CD4-positive, alpha-beta memory T cell (primary cell): ENCODE measurements around the gene BDP1. TPM values are rescaled to one million over a fixed set of nuclear protein-coding genes. Genes with fewer than 3 reads are reported as not detected.

Experiments
- CTCF ChIA-PET: fragments of 350-600 bp; sonication (Branson Sonifier 250); formaldehyde crosslinking; loops from one replicate; lab custom pipeline; 2021; ENCODE audit warnings: inconsistent platforms; ENCODE audit not compliant: partially characterized antibody; lab: Charles Lee
- POLR2A ChIA-PET: fragments of 350-600 bp; sonication (Branson Sonifier 250); formaldehyde crosslinking; loops from one replicate; lab custom pipeline; 2021; ENCODE audit not compliant: partially characterized antibody; lab: Charles Lee
- DNase-seq, 5 donors: peaks; one replicate each; pipeline versions ENCODE4 v3.0.0 to v3.0.0-alpha.2; 2020 to 2022; ENCODE audit warnings: mixed read lengths in 1 of 5
- H3K27ac ChIP-seq: one replicate; pipeline ENCODE4 v1.7.0; 2013; ENCODE audit warnings: low read depth, low read length
- H3K27me3 ChIP-seq: 2 replicates; pipeline ENCODE4 v1.7.0; 2013; ENCODE audit warnings: mild to moderate bottlenecking, low read length, moderate library complexity; ENCODE audit not compliant: insufficient read depth
- H3K36me3 ChIP-seq: 2 replicates; pipeline ENCODE4 v1.7.0; 2013; ENCODE audit warnings: mild to moderate bottlenecking, low read length, moderate library complexity; ENCODE audit not compliant: insufficient read depth
- H3K4me1 ChIP-seq: 2 replicates; pipeline ENCODE4 v1.7.0; 2013; ENCODE audit warnings: mild to moderate bottlenecking, low read length, moderate library complexity; ENCODE audit not compliant: insufficient read depth
- H3K4me3 ChIP-seq, 2 donors: one replicate each; pipeline ENCODE4 v1.7.0; 2013; ENCODE audit warnings: low read length in 2 of 2, mild to moderate bottlenecking in 1 of 2
- H3K9me3 ChIP-seq, 2 donors: one replicate each; pipeline ENCODE4 v1.7.0; 2013; ENCODE audit warnings: low read length in 2 of 2, control low read depth in 1 of 2; ENCODE audit not compliant: control insufficient read depth in 1 of 2
- H3K27ac Mint-ChIP-seq, 7 donors: one replicate each; pipeline ENCODE4 v1.8.0; 2020 to 2021; ENCODE audit warnings: mixed read lengths in 7 of 7, mild to moderate bottlenecking in 6 of 7, inconsistent platforms in 3 of 7, moderate library complexity in 3 of 7
- H3K27me3 Mint-ChIP-seq, 2 donors: one replicate each; pipeline ENCODE4 v1.8.0; 2020 to 2021; ENCODE audit warnings: mixed read lengths in 2 of 2
- H3K36me3 Mint-ChIP-seq, 2 donors: one replicate each; pipeline ENCODE4 v1.8.0; 2020 to 2021; ENCODE audit warnings: mixed read lengths in 2 of 2, inconsistent platforms in 1 of 2, mild to moderate bottlenecking in 1 of 2
- H3K4me1 Mint-ChIP-seq, 4 donors: one replicate each; pipeline ENCODE4 v1.8.0; 2020 to 2021; ENCODE audit warnings: mixed read lengths in 4 of 4, mild to moderate bottlenecking in 1 of 4
- H3K4me3 Mint-ChIP-seq, 8 donors: one replicate each; pipeline ENCODE4 v1.8.0; 2020 to 2021; ENCODE audit warnings: mixed read lengths in 8 of 8, mild to moderate bottlenecking in 7 of 8, moderate library complexity in 6 of 8, inconsistent platforms in 3 of 8
- H3K9me3 Mint-ChIP-seq, 8 donors: one replicate each; pipeline ENCODE4 v1.8.0; 2020 to 2021; ENCODE audit warnings: mixed read lengths in 8 of 8, mild to moderate bottlenecking in 5 of 8, inconsistent platforms in 3 of 8, moderate library complexity in 1 of 8
- intact Hi-C: fragments of 100-400 bp; cut with micrococcal nuclease; formaldehyde crosslinking; loops from one replicate; pipeline ENCODE4 v1.15.1; 2023
- polyA plus RNA-seq, 2 donors: library from polyadenylated mRNA; unstranded; fragments of 300-500 nt; fragmentation: Illumina TruSeq; gene quantifications; one replicate each; pipeline ENCODE4 v1.2.3, GENCODE V29; 2021
- total RNA-seq, 2 experiments: library from RNA; stranded (reverse); gene quantifications; one replicate each; pipeline ENCODE4 v1.2.3, GENCODE V29; 2021

The BDP1 gene
- total and polyA plus RNA-seq, 4 experiments from 2014 or later, result 3.8 to 47.9 (median 32.1) TPM

GRCh38 chr5:71586052-71586940, 130.8 kb downstream of the BDP1 start:
- Histone ChIP-seq H3K27me3 (no peaks in the 10 kb centered on the region), H3K36me3 (no peaks in the 10 kb centered on the region), H3K4me1 (peaks cover 43% of the 10 kb centered on the region), H3K4me3 (peak overlapping the region; percentile 68 to 83), H3K9me3 (no peaks in the 10 kb centered on the region), H3K27ac (peak overlapping the region; percentile 87)
- POLR2A ChIA-PET, result interaction anchor here (0.9 to 3.0 kb wide), 7 partner anchors 11 to 131 kb away, joined by 3 to 52 read pairs (median 5); partner anchors contain the start of gene BDP1
- intact Hi-C loops, result loop anchor here (5.0 kb wide), 3 partner anchors 34 to 736 kb away; partner anchors contain the start of genes BDP1, MRPS27 and PTCD2
- peak overlapping the region; percentile 90 to 100 (median 99) for H3K27ac Mint-ChIP-seq
- CTCF ChIA-PET, result interaction anchor here (1.8 to 3.4 kb wide), 2 partner anchors 14 to 17 kb away, joined by 4 to 32 read pairs; no protein-coding TSS in a partner anchor
- H3K36me3 Mint-ChIP-seq, result peaks cover 0 to 6% of the 10 kb centered on the region in 2 donors
- peaks cover 29 to 48% (median 40%) of the 10 kb centered on the region in 4 donors for H3K4me1 Mint-ChIP-seq
- no peak for DNase-seq
- peak overlapping the region; percentile 90 to 100 (median 98) for H3K4me3 Mint-ChIP-seq
- H3K9me3 Mint-ChIP-seq, result no peaks in the 10 kb centered on the region
- H3K27me3 Mint-ChIP-seq, result no peaks in the 10 kb centered on the region

- ChIA-PET POLR2A (interaction anchor here (0.9 to 3.0 kb wide), 7 partner anchors 10 to 132 kb away, joined by 3 to 52 read pairs (median 5); partner anchors contain the start of gene BDP1), CTCF (interaction anchor here (0.7 to 3.4 kb wide), 4 partner anchors 10 to 30 kb away, joined by 3 to 32 read pairs (median 6); no protein-coding TSS in a partner anchor)
- Mint-ChIP-seq H3K4me1 (peaks cover 29 to 48% (median 40%) of the 10 kb centered on the region in 4 donors), H3K27ac (peak within 1 kb of the TSS; percentile 90 to 100 (median 99)), H3K9me3 (no peaks in the 10 kb centered on the region), H3K27me3 (no peaks in the 10 kb centered on the region), H3K4me3 (peak within 1 kb of the TSS; percentile 90 to 100 (median 98)), H3K36me3 (peaks cover 0 to 6% of the 10 kb centered on the region in 2 donors)
- peak within 1 kb of the TSS; percentile 83 to 92 for H3K4me3 ChIP-seq
- H3K9me3 ChIP-seq, result no peaks in the 10 kb centered on the region
- intact Hi-C loops, result loop anchor here (1.0 to 5.0 kb wide), 4 partner anchors 14 to 735 kb away; partner anchors contain the start of genes BDP1, MRPS27 and PTCD2
- H3K27me3 ChIP-seq, result no peaks in the 10 kb centered on the region
- DNase-seq, result peak; percentile 95 to 97 (median 95)
- no peaks in the 10 kb centered on the region for H3K36me3 ChIP-seq
- peak within 1 kb of the TSS; percentile 87 for H3K27ac ChIP-seq
- H3K4me1 ChIP-seq, result peaks cover 43% of the 10 kb centered on the region
Measured at GRCh38 chr5:71586941-71587765, 131.7 kb downstream of the BDP1 start, which contains the start of gene MCCC2. Gene MCCC2, plus strand, starts transcription at chr5:71587340. Its CDS starts 86 bp downstream, at chr5:71587426.

GRCh38 chr5:71587766-71588532, 132.5 kb downstream of the BDP1 start:
- Mint-ChIP-seq H3K9me3 (no peaks in the 10 kb centered on the region), H3K27ac (peak overlapping the region; percentile 90 to 100 (median 95)), H3K4me3 (peak overlapping the region; percentile 90 to 100 (median 97)), H3K4me1 (peaks cover 33 to 48% (median 41%) of the 10 kb centered on the region in 4 donors), H3K27me3 (no peaks in the 10 kb centered on the region), H3K36me3 (peaks cover 4 to 7% of the 10 kb centered on the region in 2 donors)
- intact Hi-C loops, result loop anchor here (1.0 to 5.0 kb wide), 4 partner anchors 13 to 734 kb away; partner anchors contain the start of genes BDP1, MRPS27 and PTCD2
- Histone ChIP-seq H3K36me3 (no peaks in the 10 kb centered on the region), H3K27ac (peak overlapping the region; percentile 87), H3K4me1 (peaks cover 43% of the 10 kb centered on the region), H3K4me3 (peak overlapping the region; percentile 83 to 92), H3K27me3 (no peaks in the 10 kb centered on the region), H3K9me3 (no peaks in the 10 kb centered on the region)
- POLR2A ChIA-PET, result interaction anchor here (1.2 to 3.0 kb wide), 6 partner anchors 9 to 132 kb away, joined by 3 to 52 read pairs (median 6); partner anchors contain the start of gene BDP1
- DNase-seq, result no peak
- CTCF ChIA-PET, result interaction anchor here (0.7 to 3.4 kb wide), 4 partner anchors 9 to 31 kb away, joined by 3 to 32 read pairs (median 6); no protein-coding TSS in a partner anchor

- Mint-ChIP-seq H3K27ac (peak overlapping the region; percentile 10 to 82 (median 25)), H3K4me1 (peaks cover 33 to 48% (median 41%) of the 10 kb centered on the region in 4 donors), H3K4me3 (peak overlapping the region; percentile 90 to 100 (median 97)), H3K9me3 (no peaks in the 10 kb centered on the region), H3K36me3 (peaks cover 4 to 7% of the 10 kb centered on the region in 2 donors), H3K27me3 (no peaks in the 10 kb centered on the region)
- POLR2A ChIA-PET, result interaction anchor here (2.2 to 3.0 kb wide), 3 partner anchors 13 to 133 kb away, joined by 7 to 52 read pairs (median 8); partner anchors contain the start of gene BDP1
- no peaks in the 10 kb centered on the region for H3K36me3 ChIP-seq
- peaks cover 43% of the 10 kb centered on the region for H3K4me1 ChIP-seq
- no peaks in the 10 kb centered on the region for H3K9me3 ChIP-seq
- no peaks in the 10 kb centered on the region for H3K27me3 ChIP-seq
- intact Hi-C loops, result loop anchor here (5.0 kb wide), 3 partner anchors 36 to 734 kb away; partner anchors contain the start of genes BDP1, MRPS27 and PTCD2
- no peak overlapping the region for H3K4me3 ChIP-seq
- CTCF ChIA-PET, result interaction anchor here (2.2 to 3.4 kb wide), 2 partner anchors 9 to 12 kb away, joined by 8 to 32 read pairs; no protein-coding TSS in a partner anchor
- DNase-seq, result no peak
- H3K27ac ChIP-seq, result peak overlapping the region; percentile 87
Measured at GRCh38 chr5:71588533-71588885, 133.1 kb downstream of the BDP1 start.

- Mint-ChIP-seq H3K27me3 (no peaks in the 10 kb centered on the region), H3K9me3 (no peaks in the 10 kb centered on the region), H3K4me1 (peaks cover 33 to 48% (median 41%) of the 10 kb centered on the region in 4 donors), H3K27ac (peak overlapping the region in 3 of 7 donors; percentile 18 to 48 (median 39)), H3K4me3 (peak overlapping the region in 5 of 8 donors; percentile 3 to 71 (median 10)), H3K36me3 (peaks cover 7 to 9% of the 10 kb centered on the region in 2 donors)
- ChIA-PET POLR2A (interaction anchor here (1.6 kb wide), 1 partner anchor 11 kb away, joined by 5 read pairs; no protein-coding TSS in a partner anchor), CTCF (interaction anchor here (0.8 to 4.4 kb wide), 2 partner anchors 11 to 114 kb away, joined by 3 to 27 read pairs; no protein-coding TSS in a partner anchor)
- no peak for DNase-seq
- Histone ChIP-seq H3K27me3 (no peaks in the 10 kb centered on the region), H3K4me3 (no peak overlapping the region), H3K36me3 (no peaks in the 10 kb centered on the region), H3K27ac (no peak overlapping the region), H3K4me1 (peaks cover 43% of the 10 kb centered on the region), H3K9me3 (no peaks in the 10 kb centered on the region)
- intact Hi-C loops, result loop anchor here (5.0 kb wide), 3 partner anchors 38 to 732 kb away; partner anchors contain the start of genes BDP1, MRPS27 and PTCD2
Measured at GRCh38 chr5:71589903-71590302, 134.5 kb downstream of the BDP1 start.
